ENCODE measurements around the gene NFATC1.

The NFATC1 gene

GRCh38 chr18:79383388-79384056, 12.2 kb upstream of the NFATC1 start:
- Histone ChIP-seq H3K27ac (ENCODE audit: low read depth, low read length, severe bottlenecking) (no peak overlapping the region), H3K4me3 (ENCODE audit: extremely low read depth, insufficient read depth, low read length, poor library complexity, severe bottlenecking) (no peak overlapping the region), H3K4me1 (ENCODE audit: control insufficient read depth, insufficient read depth, low read length, poor library complexity, severe bottlenecking) (peaks cover 8% of the 10 kb centered on the region), H3K36me3 (ENCODE audit: control insufficient read depth, insufficient read depth, low read length) (no peaks in the 10 kb centered on the region), H3K9me3 (ENCODE audit: control insufficient read depth, low read length) (no peaks in the 10 kb centered on the region)
- 92% methylated on average over 19 to 20 of the region's 20 CpGs for WGBS, 2 experiments (ENCODE audit: insufficient coverage in 2 of 2)

GRCh38 chr18:79384151-79384807, 11.5 kb upstream of the NFATC1 start:
- peaks cover 11% of the 10 kb centered on the region for H3K4me1 ChIP-seq (ENCODE audit: control insufficient read depth, insufficient read depth, low read length, poor library complexity, severe bottlenecking)
- no peaks in the 10 kb centered on the region for H3K9me3 ChIP-seq (ENCODE audit: control insufficient read depth, low read length)
- 82 to 83% methylated on average over 12 to 13 of the region's 17 CpGs for WGBS, 2 experiments (ENCODE audit: insufficient coverage in 2 of 2)
- no peaks in the 10 kb centered on the region for H3K36me3 ChIP-seq (ENCODE audit: control insufficient read depth, insufficient read depth, low read length)
- no peak overlapping the region for H3K27ac ChIP-seq (ENCODE audit: low read depth, low read length, severe bottlenecking)
- no peak overlapping the region for H3K4me3 ChIP-seq (ENCODE audit: extremely low read depth, insufficient read depth, low read length, poor library complexity, severe bottlenecking)

GRCh38 chr18:79384834-79385233, 10.9 kb upstream of the NFATC1 start:
- no peak overlapping the region for H3K4me3 ChIP-seq (ENCODE audit: extremely low read depth, insufficient read depth, low read length, poor library complexity, severe bottlenecking)
- no peak overlapping the region for H3K27ac ChIP-seq (ENCODE audit: low read depth, low read length, severe bottlenecking)
- H3K36me3 ChIP-seq (ENCODE audit: control insufficient read depth, insufficient read depth, low read length): no peaks in the 10 kb centered on the region
- H3K9me3 ChIP-seq (ENCODE audit: control insufficient read depth, low read length): no peaks in the 10 kb centered on the region
- WGBS, 2 experiments (ENCODE audit: insufficient coverage in 2 of 2): 86 to 98% methylated on average over 12 to 15 of the region's 16 CpGs
- peaks cover 11% of the 10 kb centered on the region for H3K4me1 ChIP-seq (ENCODE audit: control insufficient read depth, insufficient read depth, low read length, poor library complexity, severe bottlenecking)

- WGBS, 2 experiments (ENCODE audit: insufficient coverage in 2 of 2): 74% methylated on average over 15 to 17 of the region's 17 CpGs
Observed at GRCh38 chr18:79385326-79385707, 10.4 kb upstream of the NFATC1 start.

GRCh38 chr18:79385708-79386341, 9.9 kb upstream of the NFATC1 start:
- Histone ChIP-seq H3K4me1 (ENCODE audit: control insufficient read depth, insufficient read depth, low read length, poor library complexity, severe bottlenecking) (peaks cover 11% of the 10 kb centered on the region), H3K27ac (ENCODE audit: low read depth, low read length, severe bottlenecking) (no peak overlapping the region), H3K4me3 (ENCODE audit: extremely low read depth, insufficient read depth, low read length, poor library complexity, severe bottlenecking) (no peak overlapping the region), H3K36me3 (ENCODE audit: control insufficient read depth, insufficient read depth, low read length) (no peaks in the 10 kb centered on the region), H3K9me3 (ENCODE audit: control insufficient read depth, low read length) (no peaks in the 10 kb centered on the region)
- WGBS, 2 experiments (ENCODE audit: insufficient coverage in 2 of 2): 89 to 94% methylated on average over 18 to 21 of the region's 21 CpGs

More at GRCh38 chr18:79385326-79385707, 10.4 kb upstream of the NFATC1 start:
- Histone ChIP-seq H3K36me3 (ENCODE audit: control insufficient read depth, insufficient read depth, low read length) (no peaks in the 10 kb centered on the region), H3K4me3 (ENCODE audit: extremely low read depth, insufficient read depth, low read length, poor library complexity, severe bottlenecking) (no peak overlapping the region), H3K27ac (ENCODE audit: low read depth, low read length, severe bottlenecking) (no peak overlapping the region), H3K9me3 (ENCODE audit: control insufficient read depth, low read length) (no peaks in the 10 kb centered on the region), H3K4me1 (ENCODE audit: control insufficient read depth, insufficient read depth, low read length, poor library complexity, severe bottlenecking) (peaks cover 11% of the 10 kb centered on the region)

GRCh38 chr18:79386547-79386946, 9.2 kb upstream of the NFATC1 start:
- Histone ChIP-seq H3K4me1 (ENCODE audit: control insufficient read depth, insufficient read depth, low read length, poor library complexity, severe bottlenecking) (peaks cover 11% of the 10 kb centered on the region), H3K27ac (ENCODE audit: low read depth, low read length, severe bottlenecking) (no peak overlapping the region), H3K9me3 (ENCODE audit: control insufficient read depth, low read length) (no peaks in the 10 kb centered on the region), H3K36me3 (ENCODE audit: control insufficient read depth, insufficient read depth, low read length) (no peaks in the 10 kb centered on the region), H3K4me3 (ENCODE audit: extremely low read depth, insufficient read depth, low read length, poor library complexity, severe bottlenecking) (no peak overlapping the region)
- 92 to 97% methylated on average over 13 to 14 of the region's 14 CpGs for WGBS, 2 experiments (ENCODE audit: insufficient coverage in 2 of 2)

GRCh38 chr18:79387214-79387613, 8.5 kb upstream of the NFATC1 start:
- WGBS, 2 experiments (ENCODE audit: insufficient coverage in 2 of 2): 74 to 77% methylated on average over 6 of the region's 6 CpGs
- no peak overlapping the region for H3K4me3 ChIP-seq (ENCODE audit: extremely low read depth, insufficient read depth, low read length, poor library complexity, severe bottlenecking)
- no peaks in the 10 kb centered on the region for H3K9me3 ChIP-seq (ENCODE audit: control insufficient read depth, low read length)
- peaks cover 11% of the 10 kb centered on the region for H3K4me1 ChIP-seq (ENCODE audit: control insufficient read depth, insufficient read depth, low read length, poor library complexity, severe bottlenecking)
- no peaks in the 10 kb centered on the region for H3K36me3 ChIP-seq (ENCODE audit: control insufficient read depth, insufficient read depth, low read length)
- no peak overlapping the region for H3K27ac ChIP-seq (ENCODE audit: low read depth, low read length, severe bottlenecking)

- Histone ChIP-seq H3K4me3 (ENCODE audit: extremely low read depth, insufficient read depth, low read length, poor library complexity, severe bottlenecking) (no peak overlapping the region), H3K36me3 (ENCODE audit: control insufficient read depth, insufficient read depth, low read length) (no peaks in the 10 kb centered on the region), H3K9me3 (ENCODE audit: control insufficient read depth, low read length) (no peaks in the 10 kb centered on the region), H3K27ac (ENCODE audit: low read depth, low read length, severe bottlenecking) (no peak overlapping the region), H3K4me1 (ENCODE audit: control insufficient read depth, insufficient read depth, low read length, poor library complexity, severe bottlenecking) (peaks cover 11% of the 10 kb centered on the region)
- WGBS, 2 experiments (ENCODE audit: insufficient coverage in 2 of 2): 86 to 87% methylated on average over 10 of the region's 11 CpGs
Observed at GRCh38 chr18:79387615-79388014, 8.1 kb upstream of the NFATC1 start.

GRCh38 chr18:79388043-79388442, 7.7 kb upstream of the NFATC1 start:
- no peaks in the 10 kb centered on the region for H3K36me3 ChIP-seq (ENCODE audit: control insufficient read depth, insufficient read depth, low read length)
- no peaks in the 10 kb centered on the region for H3K9me3 ChIP-seq (ENCODE audit: control insufficient read depth, low read length)
- no peak overlapping the region for H3K4me3 ChIP-seq (ENCODE audit: extremely low read depth, insufficient read depth, low read length, poor library complexity, severe bottlenecking)
- H3K27ac ChIP-seq (ENCODE audit: low read depth, low read length, severe bottlenecking): no peak overlapping the region
- 83 to 100% methylated on average over 2 to 3 of the region's 7 CpGs for WGBS, 2 experiments (ENCODE audit: insufficient coverage in 2 of 2)
- H3K4me1 ChIP-seq (ENCODE audit: control insufficient read depth, insufficient read depth, low read length, poor library complexity, severe bottlenecking): peaks cover 14% of the 10 kb centered on the region

GRCh38 chr18:79389689-79390088, 6.0 kb upstream of the NFATC1 start:
- 47 to 60% methylated on average over 1 to 2 of the region's 4 CpGs for WGBS, 2 experiments (ENCODE audit: insufficient coverage in 2 of 2)
- Histone ChIP-seq H3K27ac (ENCODE audit: low read depth, low read length, severe bottlenecking) (no peak overlapping the region), H3K9me3 (ENCODE audit: control insufficient read depth, low read length) (no peaks in the 10 kb centered on the region), H3K4me3 (ENCODE audit: extremely low read depth, insufficient read depth, low read length, poor library complexity, severe bottlenecking) (no peak overlapping the region), H3K36me3 (ENCODE audit: control insufficient read depth, insufficient read depth, low read length) (no peaks in the 10 kb centered on the region), H3K4me1 (ENCODE audit: control insufficient read depth, insufficient read depth, low read length, poor library complexity, severe bottlenecking) (peaks cover 19% of the 10 kb centered on the region)

GRCh38 chr18:79392226-79392625, 3.5 kb upstream of the NFATC1 start:
- WGBS, 2 experiments (ENCODE audit: insufficient coverage in 2 of 2): 83 to 91% methylated on average over 7 to 8 of the region's 8 CpGs
- Histone ChIP-seq H3K4me1 (ENCODE audit: control insufficient read depth, insufficient read depth, low read length, poor library complexity, severe bottlenecking) (peaks cover 19% of the 10 kb centered on the region), H3K9me3 (ENCODE audit: control insufficient read depth, low read length) (no peaks in the 10 kb centered on the region), H3K4me3 (ENCODE audit: extremely low read depth, insufficient read depth, low read length, poor library complexity, severe bottlenecking) (no peak overlapping the region), H3K27ac (ENCODE audit: low read depth, low read length, severe bottlenecking) (no peak overlapping the region), H3K36me3 (ENCODE audit: control insufficient read depth, insufficient read depth, low read length) (no peaks in the 10 kb centered on the region)
